A549 (cell line): ENCODE measurements around the gene FOXJ3. TPM values are rescaled to one million over a fixed set of nuclear protein-coding genes. Genes with fewer than 3 reads are reported as not detected.

ENCODE experiments used
- ATAC-seq, 2 experiments: fragments of 200-7000 bp in 1 of 2; fragments of >200 bp in 1 of 2; cut with Nextera tagmentation in 1 of 2; cut with Tn5 transposase in 1 of 2; 3 replicates each; pipeline versions ENCODE4 v1.8.0 to v1.9.1; 2018 to 2020; ENCODE audit warnings: mild to moderate bottlenecking in 1 of 2, moderate library complexity in 1 of 2
- CTCF ChIA-PET: fragments of 300-600 bp; sonication (Branson Sonifier 250); formaldehyde crosslinking; extraction: SDS; loops from one replicate; lab custom pipeline; 2021; ENCODE audit warnings: antibody characterized with exemption, inconsistent platforms; lab: Yijun Ruan, JAX
- POLR2A ChIA-PET: fragments of 350-600 bp; formaldehyde crosslinking; extraction: SDS; loops from one replicate; lab custom pipeline; 2021; ENCODE audit warnings: antibody characterized with exemption, inconsistent platforms; lab: Yijun Ruan, JAX
- DNase-seq, 2 experiments: peaks; one replicate each; pipeline versions ENCODE4 v3.0.0 to v3.0.0-alpha.2; 2011 to 2016; ENCODE audit warnings: low read depth in 1 of 2, low spot score in 1 of 2
- FAIRE-seq: peaks from 2 replicates; lab custom pipeline; 2011; peaks lifted over from hg19 to GRCh38; lab: Jason Lieb, UNC
- H3K27ac ChIP-seq, 2 experiments: fragments of >200 bp; sonication (Bioruptor Twin); formaldehyde crosslinking; 3 replicates each; pipeline ENCODE4 v1.5.1; 2016 to 2017
- H3K4me1 ChIP-seq: fragments of >200 bp; sonication (Bioruptor Twin); formaldehyde crosslinking; 3 replicates; pipeline ENCODE4 v1.6.1; 2016
- H3K4me2 ChIP-seq: fragments of >200 bp; sonication (Bioruptor Twin); formaldehyde crosslinking; 3 replicates; pipeline ENCODE4 v1.6.1; 2016
- H3K4me3 ChIP-seq: fragments of >200 bp; sonication (Bioruptor Twin); formaldehyde crosslinking; 3 replicates; pipeline ENCODE4 v1.5.1; 2016
- H3K9me3 ChIP-seq: fragments of >200 bp; sonication (Bioruptor Twin); formaldehyde crosslinking; 3 replicates; pipeline ENCODE4 v1.6.1; 2016
- BCL3 ChIP-seq: fragments of >200 bp; sonication (Bioruptor Twin); formaldehyde crosslinking; IDR thresholded peaks from 3 replicates; pipeline ENCODE4 v1.6.1; 2016
- CEBPB ChIP-seq, 2 experiments: fragments of >200 bp in 1 of 2; sonication (Bioruptor Twin) in 1 of 2; formaldehyde crosslinking in 1 of 2; IDR thresholded peaks; 2 replicates each; pipeline ENCODE4 v1.6.1; 2012 to 2016
- CTCF ChIP-seq: fragments of >200 bp; sonication (Bioruptor Twin); formaldehyde crosslinking; IDR thresholded peaks from 3 replicates; pipeline ENCODE4 v1.5.1; 2016
- E2F6 ChIP-seq: IDR thresholded peaks from 2 replicates; pipeline ENCODE4 v1.6.1; 2012; ENCODE audit warnings: low read depth, borderline replicate concordance
- EHF ChIP-seq: fragments of 250-450 bp; sonication (Bioruptor Pico); IDR thresholded peaks from 2 replicates; pipeline ENCODE4 v1.5.0; 2020; ENCODE audit warnings: mild to moderate bottlenecking
- EHMT2 ChIP-seq: fragments of 200-600 bp; sonication (generic); IDR thresholded peaks from 2 replicates; pipeline ENCODE4 v1.6.1; 2016; ENCODE audit warnings: antibody characterized with exemption, low read depth, mild to moderate bottlenecking, moderate library complexity
- ELK1 ChIP-seq: fragments of 150-350 bp; IDR thresholded peaks from 2 replicates; pipeline ENCODE4 v1.6.1; 2014; ENCODE audit warnings: low read depth, mild to moderate bottlenecking, low read length
- ESRRA ChIP-seq: fragments of 150-350 bp; IDR thresholded peaks from 2 replicates; pipeline ENCODE4 v1.6.1; 2014; ENCODE audit warnings: mild to moderate bottlenecking, low read length, borderline replicate concordance
- GATA3 ChIP-seq: IDR thresholded peaks from 2 replicates; pipeline ENCODE4 v1.6.1; 2012; ENCODE audit warnings: borderline replicate concordance
- JUNB ChIP-seq: fragments of >200 bp; sonication (Bioruptor Twin); formaldehyde crosslinking; IDR thresholded peaks from 2 replicates; pipeline ENCODE4 v1.6.1; 2016
- KDM5A ChIP-seq: fragments of 200-600 bp; sonication (generic); IDR thresholded peaks from 2 replicates; pipeline ENCODE4 v1.6.1; 2016; ENCODE audit warnings: antibody characterized with exemption, mild to moderate bottlenecking
- MAFK ChIP-seq: fragments of 450-650 bp; IDR thresholded peaks from 2 replicates; pipeline ENCODE4 v1.6.1; 2014; ENCODE audit not compliant: partially characterized antibody
- PHF8 ChIP-seq: fragments of 200-600 bp; sonication (generic); IDR thresholded peaks from 2 replicates; pipeline ENCODE4 v1.6.1; 2016; ENCODE audit warnings: low read depth, mild to moderate bottlenecking, antibody characterized with exemption, moderate library complexity, borderline replicate concordance
- RAD21 ChIP-seq, 2 experiments: fragments of >200 bp in 1 of 2; sonication (Bioruptor Twin) in 1 of 2; formaldehyde crosslinking in 1 of 2; IDR thresholded peaks in 1 of 2; conservative IDR thresholded peaks in 1 of 2; 2 replicates in 1 of 2; 3 replicates in 1 of 2; pipeline ENCODE4 v1.6.1; 2012 to 2018; ENCODE audit warnings: inconsistent platforms in 1 of 2
- RARB ChIP-seq: fragments of 250-450 bp; sonication (Bioruptor Pico); IDR thresholded peaks from 2 replicates; pipeline ENCODE4 v1.8.0; 2021; ENCODE audit warnings: mild to moderate bottlenecking, moderate library complexity
- REST ChIP-seq: fragments of 200-600 bp; sonication (generic); IDR thresholded peaks from 2 replicates; pipeline ENCODE4 v1.6.1; 2016; ENCODE audit warnings: antibody characterized with exemption, mild to moderate bottlenecking, moderate library complexity
- RFX5 ChIP-seq: fragments of 450-650 bp; IDR thresholded peaks from 2 replicates; pipeline ENCODE4 v1.7.1; 2014; ENCODE audit warnings: antibody characterized with exemption, mild to moderate bottlenecking, moderate library complexity
- SMC3 ChIP-seq: fragments of >200 bp; sonication (Bioruptor Twin); formaldehyde crosslinking; IDR thresholded peaks from 3 replicates; pipeline ENCODE4 v1.6.1; 2018; ENCODE audit warnings: inconsistent platforms
- SREBF2 ChIP-seq: fragments of 450-650 bp; IDR thresholded peaks from 2 replicates; pipeline ENCODE4 v1.6.1; 2014; ENCODE audit warnings: mild to moderate bottlenecking, moderate library complexity
- ZC3H11A ChIP-seq: fragments of 450-650 bp; IDR thresholded peaks from 2 replicates; pipeline ENCODE4 v1.6.1; 2014; ENCODE audit warnings: antibody characterized with exemption, mild to moderate bottlenecking
- WGBS: methylation state at CpG from one replicate; pipeline ENCODE4 v1.1.6; 2017; ENCODE audit errors: missing lambda C conversion rate; 5-methylcytosine and 5-hydroxymethylcytosine counted together
- polyA plus RNA-seq, 4 experiments: library from polyadenylated mRNA; depleted of rRNA in 3 of 4; stranded (reverse); fragments of >200 nt; fragmentation: RNase III in 1 of 4; extraction: RNeasy Plus Mini Kit Qiagen cat#74134 plus additional on column Dnase treatment in 1 of 4; gene quantifications; 2 replicates in 3 of 4; 3 replicates in 1 of 4; pipeline ENCODE4 v1.2.3, GENCODE V29; 2011 to 2017

Gene FOXJ3
- polyA plus RNA-seq, 2 of the 4 experiments (the other 2 are of a cell fraction) = 16.8 to 45.0 TPM

- Histone ChIP-seq H3K4me2 (no peak overlapping the region), H3K4me1 (peaks cover 23% of the 10 kb centered on the region), H3K9me3 (peaks cover 8% of the 10 kb centered on the region; the same call in 1 of the 3 replicates), H3K27ac (no peak overlapping the region), H3K4me3 (no peak overlapping the region)
- WGBS = 50% methylated on average over 1 of the region's 2 CpGs
- DNase-seq (peak in 1 of 2 experiments; percentile 28), FAIRE-seq (no peak), ATAC-seq (no peak)
- ChIA-PET CTCF (interaction anchor here (1.0 to 8.4 kb wide), 3 partner anchors 10 to 16 kb away, joined by 4 to 56 read pairs (median 5); no protein-coding TSS in a partner anchor), POLR2A (no interaction called here)
- TF ChIP-seq EHF (CRISPR knock-in tag) = no peak
- no peak for TF ChIP-seq EHMT2
- no peak for TF ChIP-seq CTCF
- TF ChIP-seq BCL3 = no peak
- no peak for TF ChIP-seq ZC3H11A
- TF ChIP-seq ESRRA = no peak
- TF ChIP-seq JUNB = no peak
- no peak for TF ChIP-seq MAFK
- TF ChIP-seq PHF8 = no peak
- TF ChIP-seq GATA3 = no peak
- no peak for TF ChIP-seq RAD21 (conservative IDR thresholded peaks at IDR 0.05 in 1 of 2, IDR thresholded peaks at IDR 0.05 in 1 of 2)
- no peak for TF ChIP-seq E2F6
- no peak for TF ChIP-seq SMC3
Measured at GRCh38 chr1:42163114-42163513, 171.9 kb downstream of the FOXJ3 start.

GRCh38 chr1:42162181-42162580 is 172.9 kb downstream of the FOXJ3 start:
- DNase-seq = no peak

More at GRCh38 chr1:42162181-42162580, 172.9 kb downstream of the FOXJ3 start:
- CTCF ChIA-PET = interaction anchor here (1.0 to 8.4 kb wide), 2 partner anchors 11 to 14 kb away, joined by 4 to 56 read pairs; no protein-coding TSS in a partner anchor
- 83% methylated on average over 5 of the region's 5 CpGs for WGBS
- Histone ChIP-seq H3K4me3 (no peak overlapping the region), H3K4me1 (peaks cover 19% of the 10 kb centered on the region), H3K27ac (no peak overlapping the region), H3K9me3 (peaks cover 8% of the 10 kb centered on the region; the same call in 1 of the 3 replicates), H3K4me2 (no peak overlapping the region)
- ATAC-seq (no peak), FAIRE-seq (no peak)
- POLR2A ChIA-PET = no interaction called here
- TF ChIP-seq MAFK (no peak), RFX5 (no peak), KDM5A (no peak), CEBPB (IDR thresholded peaks at IDR 0.05) (no peak), REST (no peak), ELK1 (no peak), E2F6 (no peak), RARB (no peak), SREBF2 (no peak)
